HL-60 (cell line): ENCODE results near the gene WRAP73.

Experiments
- DNase-seq, 2 experiments: peaks; one replicate each; pipeline ENCODE4 v3.0.0-alpha.2; 2010 to 2020; ENCODE audit warnings: low read depth in 1 of 2, low spot score in 1 of 2
- H3K27ac ChIP-seq: fragments of 250-450 bp; sonication (Bioruptor Pico); replicated peaks from 2 replicates; pipeline ENCODE4 v1.5.1; 2020; ENCODE audit warnings: mild to moderate bottlenecking, moderate library complexity
- H3K27me3 ChIP-seq: fragments of 250-450 bp; sonication (Bioruptor Pico); 2 replicates; pipeline ENCODE4 v1.5.1; 2021; ENCODE audit warnings: mild to moderate bottlenecking, moderate library complexity; ENCODE audit not compliant: insufficient read depth, poor library complexity, severe bottlenecking
- H3K4me3 ChIP-seq: replicated peaks from 2 replicates; pipeline ENCODE4 v1.5.1; 2011; ENCODE audit warnings: mild to moderate bottlenecking, control low read depth, low read length; ENCODE audit not compliant: insufficient read depth
- CTCF ChIP-seq: IDR thresholded peaks from one replicate; pipeline ENCODE4 v1.5.1; 2011; ENCODE audit warnings: low read length, control low read depth, inconsistent platforms; ENCODE audit not compliant: insufficient read depth
- GABPA ChIP-seq: IDR thresholded peaks from 2 replicates; pipeline ENCODE4 v1.6.1; 2012; ENCODE audit warnings: low read depth
- POLR2AphosphoS5 ChIP-seq: IDR thresholded peaks from 2 replicates; pipeline ENCODE4 v1.6.1; 2012; ENCODE audit warnings: low read depth
- REST ChIP-seq: IDR thresholded peaks from 2 replicates; pipeline ENCODE4 v1.6.1; 2012; ENCODE audit warnings: low read depth; ENCODE audit not compliant: insufficient replicate concordance
- SPI1 ChIP-seq: IDR thresholded peaks from 2 replicates; pipeline ENCODE4 v1.6.1; 2012; ENCODE audit warnings: low read depth, mild to moderate bottlenecking, borderline replicate concordance

The WRAP73 gene

GRCh38 chr1:3675436-3675835 lies 25.5 kb upstream of the WRAP73 start:
- DNase-seq, result no peak

GRCh38 chr1:3674100-3675094 lies 24.5 kb upstream of the WRAP73 start:
- H3K27ac ChIP-seq, result no peak overlapping the region
- H3K4me3 ChIP-seq, result no peak overlapping the region
- H3K27me3 ChIP-seq, result no peaks in the 10 kb centered on the region
- TF ChIP-seq REST, result no peak
- no peak for TF ChIP-seq SPI1
- TF ChIP-seq POLR2AphosphoS5, result no peak
- no peak for DNase-seq

More at GRCh38 chr1:3675436-3675835, 25.5 kb upstream of the WRAP73 start:
- no peaks in the 10 kb centered on the region for H3K27me3 ChIP-seq
- no peak overlapping the region for H3K27ac ChIP-seq
- no peak overlapping the region for H3K4me3 ChIP-seq
- no peak for TF ChIP-seq SPI1

GRCh38 chr1:3673381-3674099 lies 23.6 kb upstream of the WRAP73 start:
- DNase-seq, result no peak
- H3K27ac ChIP-seq, result no peak overlapping the region
- TF ChIP-seq SPI1, result no peak
- TF ChIP-seq POLR2AphosphoS5, result no peak
- TF ChIP-seq CTCF, result no peak
- no peak for TF ChIP-seq GABPA
- TF ChIP-seq REST, result no peak

GRCh38 chr1:3672971-3673361 lies 23.1 kb upstream of the WRAP73 start:
- TF ChIP-seq REST, result no peak
- no peak for TF ChIP-seq GABPA
- TF ChIP-seq POLR2AphosphoS5, result no peak
- TF ChIP-seq CTCF, result no peak
- no peak for TF ChIP-seq SPI1
- no peak for DNase-seq
- no peak overlapping the region for H3K27ac ChIP-seq

More at GRCh38 chr1:3673381-3674099, 23.6 kb upstream of the WRAP73 start:
- H3K27me3 ChIP-seq, result no peaks in the 10 kb centered on the region
- no peak overlapping the region for H3K4me3 ChIP-seq

More at GRCh38 chr1:3672971-3673361, 23.1 kb upstream of the WRAP73 start:
- Histone ChIP-seq H3K27me3 (no peaks in the 10 kb centered on the region), H3K4me3 (no peak overlapping the region)
